MM.1S (cell line): Measurements from ENCODE around the gene CYP2A6.

Experiments used
- EZH2 ChIP-seq: fragments of 300-600 bp; sonication (generic); optimal IDR thresholded peaks from 2 replicates; pipeline ENCODE3; 2017; ENCODE audit warnings: low read depth, mild to moderate bottlenecking, antibody characterized with exemption, low read length, mixed read lengths
- EZH2phosphoT487 ChIP-seq: fragments of 300-600 bp; sonication (generic); IDR thresholded peaks from 2 replicates; pipeline ENCODE4 v1.6.1; 2018; ENCODE audit warnings: antibody characterized with exemption, low read length
- TF ChIP-seq, protein P1 (sequence below): fragments of 300-600 bp; sonication (generic); IDR thresholded peaks from 2 replicates; pipeline ENCODE4 v1.5.1; 2016; ENCODE audit warnings: antibody characterized with exemption, low read length, mixed read lengths

DNA sequence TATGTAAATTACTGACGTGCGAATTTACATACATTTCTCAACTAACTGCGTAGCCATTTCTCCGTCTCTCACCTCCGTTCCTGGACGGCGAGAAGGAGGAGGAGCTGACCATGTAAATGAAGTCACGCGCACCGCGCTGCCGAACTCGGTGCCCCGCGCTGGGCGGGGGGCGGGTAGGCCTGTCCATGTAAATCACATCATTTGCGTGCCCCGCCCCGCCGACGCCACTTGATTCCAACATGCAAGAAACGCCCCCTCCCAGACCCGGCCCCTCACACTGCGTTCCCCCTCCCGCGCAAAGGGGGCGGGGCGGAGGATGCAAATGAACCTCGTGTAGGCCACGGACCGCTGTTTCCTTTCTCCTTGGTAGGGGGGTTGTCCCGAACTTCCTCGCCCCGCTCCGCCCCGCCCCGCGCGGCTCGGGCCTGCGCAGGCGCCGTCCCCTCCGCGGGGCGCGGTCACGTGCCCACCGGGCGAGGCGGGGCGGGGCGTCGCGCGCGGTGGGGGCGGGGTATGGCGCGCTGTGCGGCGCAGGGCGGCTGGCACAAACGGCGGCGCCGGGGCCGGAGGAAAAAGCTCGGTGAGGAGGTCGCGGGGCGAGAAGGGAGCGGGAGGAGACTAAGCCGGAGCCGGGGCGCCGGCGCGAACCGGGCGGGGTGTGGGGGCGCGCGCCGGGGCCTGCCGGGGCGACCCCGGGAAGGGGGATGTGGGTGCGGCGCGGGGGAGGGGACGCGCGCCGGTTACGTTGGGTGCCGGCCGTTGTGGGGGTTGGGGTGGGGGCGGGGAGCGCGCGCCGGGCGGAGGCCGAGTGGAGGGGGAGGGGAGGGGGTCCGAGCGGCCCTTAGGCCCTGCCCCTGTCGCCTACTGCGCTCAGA, 51.3 kb downstream of the CYP2A6 start, which contains the start of gene EGLN2:
- TF ChIP-seq, protein P1, sequence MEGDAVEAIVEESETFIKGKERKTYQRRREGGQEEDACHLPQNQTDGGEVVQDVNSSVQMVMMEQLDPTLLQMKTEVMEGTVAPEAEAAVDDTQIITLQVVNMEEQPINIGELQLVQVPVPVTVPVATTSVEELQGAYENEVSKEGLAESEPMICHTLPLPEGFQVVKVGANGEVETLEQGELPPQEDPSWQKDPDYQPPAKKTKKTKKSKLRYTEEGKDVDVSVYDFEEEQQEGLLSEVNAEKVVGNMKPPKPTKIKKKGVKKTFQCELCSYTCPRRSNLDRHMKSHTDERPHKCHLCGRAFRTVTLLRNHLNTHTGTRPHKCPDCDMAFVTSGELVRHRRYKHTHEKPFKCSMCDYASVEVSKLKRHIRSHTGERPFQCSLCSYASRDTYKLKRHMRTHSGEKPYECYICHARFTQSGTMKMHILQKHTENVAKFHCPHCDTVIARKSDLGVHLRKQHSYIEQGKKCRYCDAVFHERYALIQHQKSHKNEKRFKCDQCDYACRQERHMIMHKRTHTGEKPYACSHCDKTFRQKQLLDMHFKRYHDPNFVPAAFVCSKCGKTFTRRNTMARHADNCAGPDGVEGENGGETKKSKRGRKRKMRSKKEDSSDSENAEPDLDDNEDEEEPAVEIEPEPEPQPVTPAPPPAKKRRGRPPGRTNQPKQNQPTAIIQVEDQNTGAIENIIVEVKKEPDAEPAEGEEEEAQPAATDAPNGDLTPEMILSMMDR = no peak
- no peak for TF ChIP-seq EZH2
- no peak for TF ChIP-seq EZH2phosphoT487
